ENCODE data around the gene CEP128.

- TF ChIP-seq RBAK (tag by site-specific recombination; IDR thresholded peaks at IDR 0.05), result no peak
- TF ChIP-seq ZNF792 (tag by site-specific recombination; IDR thresholded peaks at IDR 0.05), result no peak
- no peak for TF ChIP-seq ZNF488 (tag by site-specific recombination; IDR thresholded peaks at IDR 0.05)
- TF ChIP-seq SP2 (tag by site-specific recombination; IDR thresholded peaks at IDR 0.05), result no peak
These were observed 392.4 kb downstream of the CEP128 start for GRCh38 chr14:80549141-80549540.

All from HEK293 (cell line).